ENCODE data around the gene RPSA.
A peak's percentile ranks its signal among the peaks of the same experiment; 100 is the strongest.

Gene RPSA

DNA sequence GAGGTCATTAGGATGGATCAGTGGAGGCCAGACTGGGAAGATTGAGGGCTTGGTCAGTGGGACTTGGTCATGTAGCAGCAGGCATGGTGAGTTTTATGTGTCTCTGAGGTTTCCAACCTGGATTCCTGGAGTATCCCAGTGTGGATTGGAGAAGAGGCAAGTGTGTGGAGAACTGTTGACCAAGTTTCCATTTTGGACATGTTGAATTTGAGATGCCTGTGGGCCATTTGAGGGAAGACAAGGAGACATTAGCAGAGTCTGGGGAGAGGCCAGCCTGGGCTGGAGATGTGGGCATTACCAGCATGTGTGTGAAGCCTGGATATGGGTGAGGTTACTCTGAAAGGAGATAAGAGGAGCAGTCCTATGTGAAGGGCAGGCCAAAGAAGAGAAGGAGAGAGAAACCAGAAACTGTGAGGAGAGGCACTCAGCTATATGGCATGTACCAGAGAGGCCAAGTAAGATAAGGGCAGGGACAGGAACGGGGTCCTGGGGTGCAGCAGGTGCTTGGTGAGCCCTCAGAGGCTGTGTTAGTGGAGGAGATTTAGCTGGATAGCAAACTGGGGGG lies 19.0 kb upstream of the RPSA start:
- TF ChIP-seq TAF1 (IDR thresholded peaks at IDR 0.05; ENCODE audit: low read depth, low read length) = no peak
- TF ChIP-seq POU2F2 (IDR thresholded peaks at IDR 0.05; ENCODE audit: low read depth, low read length) = no peak
- no peak for TF ChIP-seq POLR2AphosphoS5 (IDR thresholded peaks at IDR 0.05; ENCODE audit: low read depth, low read length)
- DNase-seq (ENCODE audit: insufficient read length, low spot score) = no peak
- no peak for FAIRE-seq

DNA sequence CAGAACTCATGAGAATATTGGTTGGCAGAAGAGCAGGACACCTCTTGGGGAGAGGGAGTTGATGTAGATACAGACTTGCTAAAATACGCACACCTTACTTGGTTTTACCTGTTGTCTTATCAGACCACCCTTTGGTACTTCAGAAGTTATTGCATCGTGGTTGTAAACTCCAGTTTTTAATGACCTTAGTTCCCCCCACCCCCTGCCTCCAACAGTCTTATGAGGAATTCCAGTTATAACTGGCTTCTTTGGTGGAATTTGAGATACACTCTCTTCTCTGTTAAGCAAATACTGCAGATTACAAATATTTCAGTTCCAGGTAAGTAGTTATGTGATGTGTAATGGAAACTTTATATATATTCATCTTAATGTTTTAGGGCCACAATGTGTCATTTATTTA lies 18.4 kb upstream of the RPSA start:
- TF ChIP-seq PAX5 (IDR thresholded peaks at IDR 0.05; ENCODE audit: insufficient read depth, low read length, severe bottlenecking) (no peak), SPI1 (IDR thresholded peaks at IDR 0.05; ENCODE audit: low read depth, low read length) (no peak), POLR2A (IDR thresholded peaks at IDR 0.05; ENCODE audit: low read depth, low read length) (no peak), POU2F2 (IDR thresholded peaks at IDR 0.05; ENCODE audit: low read depth, low read length) (no peak), TAF1 (IDR thresholded peaks at IDR 0.05; ENCODE audit: low read depth, low read length) (no peak), POLR2AphosphoS5 (IDR thresholded peaks at IDR 0.05; ENCODE audit: low read depth, low read length) (no peak)
- DNase-seq (ENCODE audit: insufficient read length, low spot score) (no peak), FAIRE-seq (no peak)

DNA sequence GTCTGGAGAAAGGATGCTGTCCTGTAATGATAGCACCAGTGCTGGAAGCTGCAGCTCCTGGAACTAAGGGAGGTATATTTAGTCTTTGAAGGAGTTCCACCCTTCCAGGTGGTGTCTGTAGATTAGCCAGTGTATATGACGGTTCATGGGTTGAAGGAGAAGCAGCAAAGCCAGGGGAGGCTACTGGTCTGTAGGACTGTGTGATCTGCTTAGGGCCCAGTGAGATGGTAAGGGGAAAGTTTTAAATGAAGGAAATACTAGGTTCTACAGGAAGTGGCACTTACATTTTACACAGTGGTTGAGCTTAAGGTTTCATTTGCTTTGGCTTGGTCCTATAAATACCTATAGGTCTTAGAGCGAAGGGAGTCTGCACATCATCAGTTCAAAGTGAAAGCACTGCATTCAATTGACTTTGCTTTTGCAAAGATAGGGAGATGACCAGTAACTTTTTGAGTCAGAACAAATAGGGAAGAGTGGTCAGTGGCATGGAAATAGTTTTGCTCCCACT lies 17.7 kb upstream of the RPSA start:
- DNase-seq (ENCODE audit: insufficient read length, low spot score) (peak; percentile 42), FAIRE-seq (peak; percentile 90)
- TF ChIP-seq TAF1 (IDR thresholded peaks at IDR 0.05; ENCODE audit: low read depth, low read length) (no peak), SPI1 (IDR thresholded peaks at IDR 0.05; ENCODE audit: low read depth, low read length) (peak; percentile 45), PAX5 (IDR thresholded peaks at IDR 0.05; ENCODE audit: insufficient read depth, low read length, severe bottlenecking) (peak; percentile 16)

DNA sequence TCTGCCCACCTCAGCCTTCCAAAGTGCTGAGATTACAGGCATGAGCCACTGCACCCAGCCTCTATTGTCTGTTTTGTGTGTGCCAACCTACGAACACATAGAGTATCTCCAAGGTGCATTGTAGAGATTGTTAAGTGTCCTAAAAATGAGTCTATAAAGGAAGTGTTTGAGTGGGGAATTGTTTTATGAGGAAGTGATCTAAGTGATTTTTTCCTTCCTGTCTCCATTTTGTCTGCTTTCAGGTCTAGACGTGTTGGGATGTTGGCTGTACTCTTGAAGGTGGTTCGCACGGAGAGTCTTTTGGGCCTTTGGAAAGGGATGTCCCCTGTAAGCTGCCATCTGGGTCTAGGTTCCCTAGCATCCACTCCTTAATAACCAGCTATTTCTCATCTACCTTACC lies 16.3 kb upstream of the RPSA start:
- TF ChIP-seq POLR2AphosphoS5 (IDR thresholded peaks at IDR 0.05; ENCODE audit: low read depth, low read length) = no peak
- DNase-seq (ENCODE audit: insufficient read length, low spot score) = no peak
- FAIRE-seq = no peak

DNA sequence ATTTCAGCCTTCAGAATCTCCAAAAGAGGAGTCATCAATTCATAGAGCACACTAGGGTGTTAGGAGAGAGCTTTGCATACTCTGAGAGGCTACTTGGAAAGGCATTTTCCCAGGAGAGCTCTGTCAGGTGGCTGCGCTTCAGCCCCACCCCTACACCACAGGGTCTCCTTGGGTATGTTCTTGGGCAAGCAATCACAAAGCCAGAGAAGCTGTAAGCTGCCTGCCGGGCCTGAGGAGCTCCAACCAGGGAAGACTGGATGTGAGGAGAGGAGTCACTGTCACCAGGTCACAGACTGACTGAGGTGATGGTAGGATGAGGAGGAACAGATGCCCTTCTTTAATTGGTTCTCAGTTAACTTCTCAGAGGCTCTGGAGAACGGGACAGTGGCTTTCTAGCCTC lies 9.8 kb upstream of the RPSA start:
- DNase-seq (ENCODE audit: insufficient read length, low spot score) (no peak), FAIRE-seq (no peak)
- TF ChIP-seq POLR2AphosphoS5 (IDR thresholded peaks at IDR 0.05; ENCODE audit: low read depth, low read length) (no peak), SPI1 (IDR thresholded peaks at IDR 0.05; ENCODE audit: low read depth, low read length) (no peak), PAX5 (IDR thresholded peaks at IDR 0.05; ENCODE audit: insufficient read depth, low read length, severe bottlenecking) (no peak), POLR2A (IDR thresholded peaks at IDR 0.05; ENCODE audit: low read depth, low read length) (no peak), POU2F2 (IDR thresholded peaks at IDR 0.05; ENCODE audit: low read depth, low read length) (no peak), TAF1 (IDR thresholded peaks at IDR 0.05; ENCODE audit: low read depth, low read length) (no peak)

DNA sequence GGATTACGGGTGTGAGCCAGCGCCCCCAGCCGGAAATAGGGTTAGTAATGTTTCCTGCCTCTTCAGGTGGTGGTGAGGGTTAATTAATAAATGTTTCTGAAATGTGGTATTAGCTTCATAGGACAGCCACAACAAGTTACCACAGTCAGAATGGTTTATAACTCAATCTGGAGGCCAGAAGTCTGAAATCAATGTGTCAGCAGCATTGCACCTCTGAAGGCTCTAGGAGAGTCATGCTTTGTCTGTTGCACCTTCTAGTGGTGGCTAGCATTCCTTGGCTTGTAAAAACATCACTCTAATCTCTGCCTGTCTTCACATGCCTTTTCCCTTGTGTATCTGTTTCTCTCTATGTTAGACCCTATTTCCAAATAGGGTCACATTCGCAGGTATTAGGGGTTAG lies 7.8 kb upstream of the RPSA start:
- 0 out of 2 replicates have a peak, but pooled peaks have one; percentile 16 for TF ChIP-seq POLR2A (IDR thresholded peaks at IDR 0.05; ENCODE audit: low read depth, low read length)
- no peak for TF ChIP-seq POU2F2 (IDR thresholded peaks at IDR 0.05; ENCODE audit: low read depth, low read length)
- DNase-seq (ENCODE audit: insufficient read length, low spot score) (no peak), FAIRE-seq (no peak)

DNA sequence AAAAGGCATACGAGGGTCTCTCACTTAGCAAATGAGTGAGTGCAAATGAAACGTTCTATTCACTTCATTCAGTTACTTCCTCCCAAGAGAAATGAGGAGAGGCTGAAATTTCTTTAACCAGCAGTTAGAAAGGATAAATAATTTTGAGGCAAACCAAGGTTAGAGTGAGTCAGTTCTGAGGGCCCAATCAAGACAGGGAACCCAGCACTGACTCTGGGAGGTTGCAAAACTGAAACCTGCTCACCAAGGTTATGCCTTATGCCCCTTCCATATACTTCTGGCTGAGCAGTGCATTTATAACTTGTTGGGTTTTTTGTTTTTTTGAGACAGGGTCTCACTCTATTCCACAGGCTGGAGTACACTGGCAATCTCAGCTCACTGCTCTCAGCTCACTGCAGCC lies 4.5 kb upstream of the RPSA start:
- FAIRE-seq = no peak
- no peak for DNase-seq (ENCODE audit: insufficient read length, low spot score)
- TF ChIP-seq POU2F2 (IDR thresholded peaks at IDR 0.05; ENCODE audit: low read depth, low read length) = no peak

DNA sequence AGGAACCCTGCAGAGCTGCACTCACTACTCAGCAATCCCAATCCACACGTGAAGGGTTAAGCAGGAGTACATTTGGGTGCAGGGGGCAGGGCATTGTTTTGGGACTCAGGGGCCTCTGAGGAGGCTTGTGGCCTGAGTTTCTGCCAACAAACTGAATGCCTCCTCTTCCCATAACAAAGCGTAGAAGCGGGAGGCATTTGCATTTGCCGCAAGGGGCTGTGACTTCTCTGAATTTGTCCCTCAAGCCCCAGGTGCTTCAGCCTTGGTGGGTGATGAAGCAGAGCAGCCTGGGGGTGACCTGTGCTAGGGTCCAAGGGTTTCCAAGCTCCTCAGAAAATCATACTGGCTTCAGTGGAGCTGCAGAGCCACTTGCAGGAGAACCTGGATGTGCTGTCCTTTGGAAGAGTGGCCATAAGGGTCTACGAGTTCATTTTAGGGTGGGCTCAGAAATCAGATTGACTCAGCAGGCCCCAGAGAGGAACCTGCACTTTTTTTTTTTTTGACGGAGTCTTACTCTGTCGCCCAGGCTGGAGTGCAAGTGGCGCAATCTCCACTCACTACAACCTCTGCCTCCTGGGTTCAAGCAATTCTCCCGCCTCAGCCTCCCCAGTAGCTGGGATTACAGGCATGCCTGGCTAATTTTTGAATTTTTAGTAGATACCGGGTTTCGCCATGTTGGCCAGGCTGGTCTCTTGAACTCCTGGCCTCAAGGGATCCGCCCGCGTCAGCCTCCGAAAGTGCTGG lies 1.4 kb upstream of the RPSA start:
- no peak for FAIRE-seq

DNA sequence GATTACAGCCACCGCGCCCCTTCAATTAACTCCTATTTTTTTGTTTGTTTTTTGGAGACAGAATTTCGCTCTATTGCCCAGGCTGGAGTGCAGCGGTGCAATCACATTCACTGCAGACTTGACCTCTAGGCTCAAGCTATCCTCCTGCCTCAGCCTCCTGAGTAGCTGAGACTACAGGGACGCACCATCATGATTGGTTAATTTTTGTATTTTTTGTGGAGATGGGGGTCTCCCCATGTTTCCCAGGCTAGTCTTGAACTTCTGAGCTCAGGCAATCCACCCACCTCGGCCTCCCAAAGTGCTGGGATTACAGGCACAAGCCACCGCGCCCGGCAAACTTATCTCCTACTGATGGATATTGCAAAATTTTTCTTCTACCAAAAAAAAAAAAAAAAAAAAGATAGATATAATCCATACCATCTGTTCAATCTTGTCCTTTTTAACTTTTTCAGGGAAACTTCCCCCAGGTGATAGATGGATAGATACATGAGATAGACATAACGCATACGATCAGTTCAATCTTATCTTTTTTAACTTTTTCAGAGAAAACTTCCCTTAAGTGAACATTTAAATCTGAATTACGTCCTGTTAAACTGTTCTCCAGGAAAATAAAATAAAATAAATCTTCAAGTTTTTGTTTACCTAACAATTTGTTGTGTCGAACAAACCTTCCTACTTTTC lies 693 bp upstream of the RPSA start:
- FAIRE-seq (no peak), DNase-seq (ENCODE audit: insufficient read length, low spot score) (no peak)
- TF ChIP-seq POLR2AphosphoS5 (IDR thresholded peaks at IDR 0.05; ENCODE audit: low read depth, low read length) = no peak
- no peak for TF ChIP-seq PAX5 (IDR thresholded peaks at IDR 0.05; ENCODE audit: insufficient read depth, low read length, severe bottlenecking)
- no peak for TF ChIP-seq TAF1 (IDR thresholded peaks at IDR 0.05; ENCODE audit: low read depth, low read length)
- no peak for TF ChIP-seq POLR2A (IDR thresholded peaks at IDR 0.05; ENCODE audit: low read depth, low read length)
- TF ChIP-seq SPI1 (IDR thresholded peaks at IDR 0.05; ENCODE audit: low read depth, low read length) = no peak
- no peak for TF ChIP-seq POU2F2 (IDR thresholded peaks at IDR 0.05; ENCODE audit: low read depth, low read length)

More for the DNA sequence above, 1.4 kb upstream of the RPSA start:
- no peak for DNase-seq (ENCODE audit: insufficient read length, low spot score)
- TF ChIP-seq POLR2AphosphoS5 (IDR thresholded peaks at IDR 0.05; ENCODE audit: low read depth, low read length) (no peak), SPI1 (IDR thresholded peaks at IDR 0.05; ENCODE audit: low read depth, low read length) (no peak), POLR2A (IDR thresholded peaks at IDR 0.05; ENCODE audit: low read depth, low read length) (no peak)

DNA sequence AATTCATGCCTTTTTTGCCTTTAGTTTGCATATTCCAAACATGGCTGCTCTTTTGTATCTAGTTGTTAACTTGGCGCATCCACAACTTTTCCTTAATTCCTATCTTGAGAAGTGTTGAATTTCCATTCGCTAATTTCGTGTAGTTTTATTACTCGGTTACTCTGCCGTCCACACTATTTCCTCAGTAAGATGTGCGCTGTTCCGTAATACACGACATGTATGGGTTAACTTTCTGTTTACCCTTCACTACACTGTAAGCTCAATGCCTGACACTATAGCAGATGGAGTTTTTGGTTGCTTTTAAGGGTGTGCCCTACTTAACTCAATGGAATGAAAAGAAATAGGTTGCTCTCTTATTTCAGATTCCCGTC lies 724 bp downstream of the RPSA start:
- DNase-seq (ENCODE audit: insufficient read length, low spot score) (no peak), FAIRE-seq (no peak)
- no peak for TF ChIP-seq SPI1 (IDR thresholded peaks at IDR 0.05; ENCODE audit: low read depth, low read length)
- TF ChIP-seq POU2F2 (IDR thresholded peaks at IDR 0.05; ENCODE audit: low read depth, low read length) = no peak
- no peak for TF ChIP-seq TAF1 (IDR thresholded peaks at IDR 0.05; ENCODE audit: low read depth, low read length)
- TF ChIP-seq POLR2A (IDR thresholded peaks at IDR 0.05; ENCODE audit: low read depth, low read length) = no peak
- TF ChIP-seq PAX5 (IDR thresholded peaks at IDR 0.05; ENCODE audit: insufficient read depth, low read length, severe bottlenecking) = no peak
- no peak for TF ChIP-seq POLR2AphosphoS5 (IDR thresholded peaks at IDR 0.05; ENCODE audit: low read depth, low read length)
